Stomach smooth muscle (tissue), 2 donors: Measurements from ENCODE around the gene STARD7.

Experiments
- H3K27ac ChIP-seq: one replicate; pipeline ENCODE4 v1.7.0; 2013; ENCODE audit warnings: mild to moderate bottlenecking, low read length, inconsistent platforms
- H3K27me3 ChIP-seq, 2 donors: one replicate each; pipeline ENCODE4 v1.7.0; 2013; ENCODE audit warnings: low read length in 2 of 2; ENCODE audit not compliant: insufficient read depth in 2 of 2, control insufficient read depth in 1 of 2
- H3K36me3 ChIP-seq, 2 donors: one replicate each; pipeline ENCODE4 v1.7.0; 2013; ENCODE audit warnings: low read length in 2 of 2; ENCODE audit not compliant: control insufficient read depth in 2 of 2, insufficient read depth in 2 of 2
- H3K4me1 ChIP-seq: one replicate; pipeline ENCODE4 v1.7.0; 2013; ENCODE audit warnings: low read length; ENCODE audit not compliant: control insufficient read depth, insufficient read depth
- H3K4me3 ChIP-seq, 2 donors: one replicate each; pipeline ENCODE4 v1.7.0; 2013; ENCODE audit warnings: low read length in 2 of 2
- H3K9ac ChIP-seq, 2 donors: one replicate each; pipeline ENCODE4 v1.7.0; 2013; ENCODE audit warnings: low read length in 2 of 2, mild to moderate bottlenecking in 1 of 2
- H3K9me3 ChIP-seq, 2 donors: one replicate each; pipeline ENCODE4 v1.7.0; 2013; ENCODE audit warnings: low read length in 2 of 2; ENCODE audit not compliant: control insufficient read depth in 2 of 2
- donor health status: healthy.
- donor health status: Pancreatic carcinoma.

The STARD7 gene

GRCh38 chr2:96139181-96139758 lies 69.4 kb downstream of the STARD7 start:
- Histone ChIP-seq H3K27me3 (peaks cover 5 to 20% of the 10 kb centered on the region in 2 donors), H3K27ac (no peak overlapping the region), H3K36me3 (no peaks in the 10 kb centered on the region), H3K4me1 (peaks cover 2% of the 10 kb centered on the region), H3K9me3 (no peaks in the 10 kb centered on the region), H3K4me3 (no peak overlapping the region), H3K9ac (no peak overlapping the region)

- Histone ChIP-seq H3K36me3 (no peaks in the 10 kb centered on the region), H3K9ac (no peak within 1 kb of the TSS), H3K4me1 (no peaks in the 10 kb centered on the region), H3K9me3 (no peaks in the 10 kb centered on the region), H3K27me3 (peaks cover 5 to 20% of the 10 kb centered on the region in 2 donors), H3K4me3 (no peak within 1 kb of the TSS), H3K27ac (no peak within 1 kb of the TSS)
Observed at GRCh38 chr2:96138179-96139145, 70.2 kb downstream of the STARD7 start, which contains the start of gene ASTL. Gene ASTL, minus strand, starts transcription at chr2:96138502. Its CDS starts 66 bp downstream, at chr2:96138436.

- Histone ChIP-seq H3K4me1 (no peaks in the 10 kb centered on the region), H3K36me3 (no peaks in the 10 kb centered on the region), H3K27me3 (peaks cover 8 to 20% of the 10 kb centered on the region in 2 donors), H3K9me3 (no peaks in the 10 kb centered on the region), H3K9ac (no peak overlapping the region), H3K4me3 (no peak overlapping the region), H3K27ac (no peak overlapping the region)
Observed at GRCh38 chr2:96137321-96138178, 71.1 kb downstream of the STARD7 start.

GRCh38 chr2:96136129-96136720 lies 72.4 kb downstream of the STARD7 start:
- Histone ChIP-seq H3K4me3 (no peak overlapping the region), H3K36me3 (no peaks in the 10 kb centered on the region), H3K27ac (no peak overlapping the region)

GRCh38 chr2:96135621-96136020 lies 73.0 kb downstream of the STARD7 start:
- H3K4me3 ChIP-seq, result no peak overlapping the region
- peaks cover 10 to 20% of the 10 kb centered on the region in 2 donors for H3K27me3 ChIP-seq
- H3K9ac ChIP-seq, result no peak overlapping the region
- H3K36me3 ChIP-seq, result no peaks in the 10 kb centered on the region
- no peaks in the 10 kb centered on the region for H3K9me3 ChIP-seq
- no peaks in the 10 kb centered on the region for H3K4me1 ChIP-seq
- H3K27ac ChIP-seq, result no peak overlapping the region

More at GRCh38 chr2:96136129-96136720, 72.4 kb downstream of the STARD7 start:
- no peaks in the 10 kb centered on the region for H3K9me3 ChIP-seq
- H3K27me3 ChIP-seq, result peaks cover 10 to 20% of the 10 kb centered on the region in 2 donors
- no peak overlapping the region for H3K9ac ChIP-seq
- H3K4me1 ChIP-seq, result no peaks in the 10 kb centered on the region

GRCh38 chr2:96135171-96135570 lies 73.5 kb downstream of the STARD7 start:
- H3K27me3 ChIP-seq, result peaks cover 12 to 20% of the 10 kb centered on the region in 2 donors
- no peak overlapping the region for H3K9ac ChIP-seq

More at GRCh38 chr2:96135171-96135570, 73.5 kb downstream of the STARD7 start:
- H3K4me3 ChIP-seq, result no peak overlapping the region
- H3K36me3 ChIP-seq, result no peaks in the 10 kb centered on the region
- no peaks in the 10 kb centered on the region for H3K4me1 ChIP-seq
- H3K27ac ChIP-seq, result no peak overlapping the region
- no peaks in the 10 kb centered on the region for H3K9me3 ChIP-seq
